ENCODE measurements around the gene MGAT3. TPM values are rescaled to one million over a fixed set of nuclear protein-coding genes. Genes with fewer than 3 reads are reported as not detected.

The MGAT3 gene
- polyA plus RNA-seq, 1 of the 3 experiments (the other 2 are of a cell fraction): 0.16 TPM

DNA sequence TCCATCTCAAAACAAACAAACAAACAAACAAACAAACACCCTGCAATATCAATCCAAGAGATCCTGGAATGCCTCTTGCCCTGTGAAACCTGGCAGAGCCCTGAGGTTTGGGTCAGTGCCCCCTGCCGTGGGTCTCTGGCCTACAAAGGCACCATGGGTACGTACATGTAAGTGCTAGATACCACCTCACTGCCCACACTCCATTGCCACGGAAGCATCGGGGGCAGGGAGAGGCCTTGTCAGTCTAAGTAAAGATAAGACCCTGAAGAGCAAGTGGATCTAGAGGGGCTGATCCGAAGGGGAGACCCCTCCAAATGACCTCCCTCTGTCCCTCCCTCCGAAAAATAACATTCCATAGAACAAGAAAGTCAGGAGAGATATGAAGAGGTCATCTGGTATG is 43.3 kb downstream of the MGAT3 start:
- POLR2A ChIA-PET: no interaction called here
- H3K4me2 ChIP-seq: no peak overlapping the region
- no peak overlapping the region for H3K27ac ChIP-seq (ENCODE audit: low read depth in 2 of 2, low read length in 1 of 2)
- H2AFZ ChIP-seq (ENCODE audit: low read depth): no peak overlapping the region
- peaks cover 4 to 8% of the 10 kb centered on the region in 2 experiments for H3K36me3 ChIP-seq (replicated peaks in 1 of 2; ENCODE audit: control insufficient read depth in 1 of 2, insufficient read depth in 2 of 2, low read length in 1 of 2)
- no peaks in the 10 kb centered on the region for H4K20me1 ChIP-seq (ENCODE audit: insufficient read depth)
- H3K27me3 ChIP-seq (ENCODE audit: insufficient read depth): no peaks in the 10 kb centered on the region
- H3K4me1 ChIP-seq (ENCODE audit: control insufficient read depth in 1 of 2, insufficient read depth in 2 of 2, low read depth in 1 of 2, low read length in 1 of 2): peaks cover 0 to 27% of the 10 kb centered on the region in 2 experiments; a peak in 2 of 4 replicates
- no peak overlapping the region for H3K9ac ChIP-seq
- no peaks in the 10 kb centered on the region for H3K9me2 ChIP-seq
- H3K4me3 ChIP-seq (ENCODE audit: low read depth in 2 of 2, low read length in 1 of 2): no peak overlapping the region
- DNase-seq: no peak
- no peak for TF ChIP-seq FOXJ3 (CRISPR knock-in tag; IDR thresholded peaks at IDR 0.05)
- TF ChIP-seq, protein P1, sequence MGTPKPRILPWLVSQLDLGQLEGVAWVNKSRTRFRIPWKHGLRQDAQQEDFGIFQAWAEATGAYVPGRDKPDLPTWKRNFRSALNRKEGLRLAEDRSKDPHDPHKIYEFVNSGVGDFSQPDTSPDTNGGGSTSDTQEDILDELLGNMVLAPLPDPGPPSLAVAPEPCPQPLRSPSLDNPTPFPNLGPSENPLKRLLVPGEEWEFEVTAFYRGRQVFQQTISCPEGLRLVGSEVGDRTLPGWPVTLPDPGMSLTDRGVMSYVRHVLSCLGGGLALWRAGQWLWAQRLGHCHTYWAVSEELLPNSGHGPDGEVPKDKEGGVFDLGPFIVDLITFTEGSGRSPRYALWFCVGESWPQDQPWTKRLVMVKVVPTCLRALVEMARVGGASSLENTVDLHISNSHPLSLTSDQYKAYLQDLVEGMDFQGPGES (IDR thresholded peaks at IDR 0.05; ENCODE audit: low read depth, low read length): no peak
- no peak for TF ChIP-seq ELF1 (IDR thresholded peaks at IDR 0.05)
- TF ChIP-seq GATA2 (CRISPR knock-in tag; IDR thresholded peaks at IDR 0.05): no peak
- TF ChIP-seq TAF1 (IDR thresholded peaks at IDR 0.05; ENCODE audit: borderline replicate concordance, low read depth, low read length): no peak
- TF ChIP-seq TEAD4 (IDR thresholded peaks at IDR 0.05; ENCODE audit: borderline replicate concordance, insufficient read depth): no peak
- TF ChIP-seq EP300 (IDR thresholded peaks at IDR 0.05; ENCODE audit: borderline replicate concordance in 1 of 2, low read depth in 1 of 2, low read length in 1 of 2): no peak
- TF ChIP-seq MEF2A (IDR thresholded peaks at IDR 0.05; ENCODE audit: borderline replicate concordance, low read depth): no peak
- TF ChIP-seq, protein P2, sequence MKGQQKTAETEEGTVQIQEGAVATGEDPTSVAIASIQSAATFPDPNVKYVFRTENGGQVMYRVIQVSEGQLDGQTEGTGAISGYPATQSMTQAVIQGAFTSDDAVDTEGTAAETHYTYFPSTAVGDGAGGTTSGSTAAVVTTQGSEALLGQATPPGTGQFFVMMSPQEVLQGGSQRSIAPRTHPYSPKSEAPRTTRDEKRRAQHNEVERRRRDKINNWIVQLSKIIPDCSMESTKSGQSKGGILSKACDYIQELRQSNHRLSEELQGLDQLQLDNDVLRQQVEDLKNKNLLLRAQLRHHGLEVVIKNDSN (IDR thresholded peaks at IDR 0.05; ENCODE audit: borderline replicate concordance, low read depth): no peak
- TF ChIP-seq NFIC (IDR thresholded peaks at IDR 0.05; ENCODE audit: borderline replicate concordance): no peak
- TF ChIP-seq MXI1 (IDR thresholded peaks at IDR 0.05; ENCODE audit: low read depth, low read length): no peak
- TF ChIP-seq NRF1 (IDR thresholded peaks at IDR 0.05; ENCODE audit: low read depth, low read length): no peak
- no peak for TF ChIP-seq CHD2 (IDR thresholded peaks at IDR 0.05; ENCODE audit: low read length, partially characterized antibody)
- TF ChIP-seq SIN3A (IDR thresholded peaks at IDR 0.05; ENCODE audit: borderline replicate concordance, low read depth, low read length): no peak
- no peak for TF ChIP-seq EZH2phosphoT487 (IDR thresholded peaks at IDR 0.05; ENCODE audit: borderline replicate concordance, low read depth)
- TF ChIP-seq, protein P3, sequence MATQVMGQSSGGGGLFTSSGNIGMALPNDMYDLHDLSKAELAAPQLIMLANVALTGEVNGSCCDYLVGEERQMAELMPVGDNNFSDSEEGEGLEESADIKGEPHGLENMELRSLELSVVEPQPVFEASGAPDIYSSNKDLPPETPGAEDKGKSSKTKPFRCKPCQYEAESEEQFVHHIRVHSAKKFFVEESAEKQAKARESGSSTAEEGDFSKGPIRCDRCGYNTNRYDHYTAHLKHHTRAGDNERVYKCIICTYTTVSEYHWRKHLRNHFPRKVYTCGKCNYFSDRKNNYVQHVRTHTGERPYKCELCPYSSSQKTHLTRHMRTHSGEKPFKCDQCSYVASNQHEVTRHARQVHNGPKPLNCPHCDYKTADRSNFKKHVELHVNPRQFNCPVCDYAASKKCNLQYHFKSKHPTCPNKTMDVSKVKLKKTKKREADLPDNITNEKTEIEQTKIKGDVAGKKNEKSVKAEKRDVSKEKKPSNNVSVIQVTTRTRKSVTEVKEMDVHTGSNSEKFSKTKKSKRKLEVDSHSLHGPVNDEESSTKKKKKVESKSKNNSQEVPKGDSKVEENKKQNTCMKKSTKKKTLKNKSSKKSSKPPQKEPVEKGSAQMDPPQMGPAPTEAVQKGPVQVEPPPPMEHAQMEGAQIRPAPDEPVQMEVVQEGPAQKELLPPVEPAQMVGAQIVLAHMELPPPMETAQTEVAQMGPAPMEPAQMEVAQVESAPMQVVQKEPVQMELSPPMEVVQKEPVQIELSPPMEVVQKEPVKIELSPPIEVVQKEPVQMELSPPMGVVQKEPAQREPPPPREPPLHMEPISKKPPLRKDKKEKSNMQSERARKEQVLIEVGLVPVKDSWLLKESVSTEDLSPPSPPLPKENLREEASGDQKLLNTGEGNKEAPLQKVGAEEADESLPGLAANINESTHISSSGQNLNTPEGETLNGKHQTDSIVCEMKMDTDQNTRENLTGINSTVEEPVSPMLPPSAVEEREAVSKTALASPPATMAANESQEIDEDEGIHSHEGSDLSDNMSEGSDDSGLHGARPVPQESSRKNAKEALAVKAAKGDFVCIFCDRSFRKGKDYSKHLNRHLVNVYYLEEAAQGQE (IDR thresholded peaks at IDR 0.05; ENCODE audit: low read depth, low read length): no peak
- TF ChIP-seq, protein P4, sequence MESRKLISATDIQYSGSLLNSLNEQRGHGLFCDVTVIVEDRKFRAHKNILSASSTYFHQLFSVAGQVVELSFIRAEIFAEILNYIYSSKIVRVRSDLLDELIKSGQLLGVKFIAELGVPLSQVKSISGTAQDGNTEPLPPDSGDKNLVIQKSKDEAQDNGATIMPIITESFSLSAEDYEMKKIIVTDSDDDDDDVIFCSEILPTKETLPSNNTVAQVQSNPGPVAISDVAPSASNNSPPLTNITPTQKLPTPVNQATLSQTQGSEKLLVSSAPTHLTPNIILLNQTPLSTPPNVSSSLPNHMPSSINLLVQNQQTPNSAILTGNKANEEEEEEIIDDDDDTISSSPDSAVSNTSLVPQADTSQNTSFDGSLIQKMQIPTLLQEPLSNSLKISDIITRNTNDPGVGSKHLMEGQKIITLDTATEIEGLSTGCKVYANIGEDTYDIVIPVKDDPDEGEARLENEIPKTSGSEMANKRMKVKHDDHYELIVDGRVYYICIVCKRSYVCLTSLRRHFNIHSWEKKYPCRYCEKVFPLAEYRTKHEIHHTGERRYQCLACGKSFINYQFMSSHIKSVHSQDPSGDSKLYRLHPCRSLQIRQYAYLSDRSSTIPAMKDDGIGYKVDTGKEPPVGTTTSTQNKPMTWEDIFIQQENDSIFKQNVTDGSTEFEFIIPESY (IDR thresholded peaks at IDR 0.05; ENCODE audit: borderline replicate concordance, low read depth): no peak
- CTCF ChIA-PET: no interaction called here
- no peaks in the 10 kb centered on the region for H3F3A ChIP-seq (replicated peaks; ENCODE audit: insufficient read depth)
- no peaks in the 10 kb centered on the region for H3K9me3 ChIP-seq
- H3K79me2 ChIP-seq (ENCODE audit: insufficient read depth): peaks cover 27% of the 10 kb centered on the region
- WGBS (ENCODE audit: low lambda C conversion rate): 78% methylated on average over 4 of the region's 6 CpGs

Measured in SK-N-SH (cell line).